Measurements from ENCODE around the gene NEDD4L.

NEDD4L gene

DNA sequence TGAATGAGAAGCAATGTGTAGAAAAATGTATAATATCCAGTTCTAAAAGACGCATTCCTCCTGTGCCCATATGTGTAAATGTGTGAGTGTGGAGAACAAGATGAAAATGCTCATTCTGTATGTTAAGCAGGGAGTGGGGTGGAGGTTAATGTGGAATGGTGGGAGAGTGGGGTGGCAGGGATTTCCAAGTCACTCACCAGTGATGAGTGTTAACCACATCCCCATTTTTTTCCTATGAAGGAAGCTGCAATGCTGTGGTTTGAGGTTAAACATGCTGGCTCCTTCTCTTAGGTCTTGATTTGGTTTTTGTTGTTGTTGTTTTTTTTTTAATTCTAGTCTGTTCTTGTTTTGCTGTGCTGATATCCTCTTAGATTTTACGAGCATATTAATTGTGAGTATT lies 169.4 kb downstream of the NEDD4L start:
- no peak for DNase-seq (ENCODE audit: low spot score)

DNA sequence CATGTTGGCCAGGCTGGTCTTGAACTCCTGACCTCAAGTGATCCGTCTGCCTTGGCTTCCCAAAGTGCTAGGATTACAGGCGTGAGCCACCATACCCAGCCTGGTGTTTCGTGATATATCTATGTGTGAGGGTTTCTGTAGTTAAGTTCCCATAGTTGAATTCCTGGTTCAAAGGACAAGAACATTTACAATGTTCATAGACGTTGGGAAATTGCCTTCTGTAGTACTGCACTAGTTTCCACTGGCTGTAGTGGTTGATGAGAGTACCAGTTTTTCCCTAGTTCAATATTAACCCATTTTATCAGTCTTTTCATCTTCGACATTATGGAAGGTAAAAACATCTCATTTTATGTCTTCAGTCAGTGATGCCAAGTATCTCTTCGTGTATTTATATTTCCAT lies 171.0 kb downstream of the NEDD4L start:
- no peak for DNase-seq (ENCODE audit: low spot score)

DNA sequence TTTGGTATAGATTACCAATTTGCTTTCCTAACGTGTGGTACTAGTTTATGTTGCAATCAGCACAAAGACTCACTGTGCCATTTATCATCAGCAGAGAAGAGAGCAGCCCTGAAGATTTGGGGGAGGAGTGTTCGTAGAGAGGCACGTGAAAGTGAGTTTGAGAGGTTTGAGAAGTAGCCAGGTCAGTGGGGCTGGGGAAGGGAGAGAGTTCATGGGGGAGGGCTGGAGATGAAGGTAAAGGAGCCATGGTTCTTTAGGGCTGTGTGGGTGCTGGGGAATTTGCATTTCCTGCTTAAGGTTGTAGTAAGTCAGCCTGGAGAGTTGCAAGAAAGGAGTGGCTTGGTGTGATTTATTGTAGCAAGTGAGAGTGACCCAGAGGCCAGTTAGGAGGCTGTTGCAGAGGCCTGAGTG lies 172.1 kb downstream of the NEDD4L start:
- DNase-seq (ENCODE audit: low spot score): no peak

DNA sequence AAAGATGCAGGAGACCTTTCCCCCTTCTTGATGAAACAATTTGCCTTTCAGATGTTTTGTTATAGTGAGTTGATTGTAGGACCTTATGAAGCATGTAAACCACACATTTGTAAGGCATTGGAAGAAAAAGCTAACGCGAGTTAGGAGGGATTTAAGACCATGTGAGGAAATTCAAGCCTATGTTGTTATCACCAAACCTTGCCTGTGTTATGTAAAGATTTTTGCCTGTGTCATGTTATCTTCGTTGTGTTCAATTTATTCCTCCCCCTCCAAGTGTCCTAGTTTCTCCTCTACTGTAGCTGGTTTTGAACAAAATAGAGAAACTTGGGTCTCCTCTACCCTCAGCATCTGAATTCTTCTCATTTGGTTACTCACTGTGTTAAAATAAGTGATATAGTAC lies 173.0 kb downstream of the NEDD4L start:
- no peak for DNase-seq (ENCODE audit: low spot score)

DNA sequence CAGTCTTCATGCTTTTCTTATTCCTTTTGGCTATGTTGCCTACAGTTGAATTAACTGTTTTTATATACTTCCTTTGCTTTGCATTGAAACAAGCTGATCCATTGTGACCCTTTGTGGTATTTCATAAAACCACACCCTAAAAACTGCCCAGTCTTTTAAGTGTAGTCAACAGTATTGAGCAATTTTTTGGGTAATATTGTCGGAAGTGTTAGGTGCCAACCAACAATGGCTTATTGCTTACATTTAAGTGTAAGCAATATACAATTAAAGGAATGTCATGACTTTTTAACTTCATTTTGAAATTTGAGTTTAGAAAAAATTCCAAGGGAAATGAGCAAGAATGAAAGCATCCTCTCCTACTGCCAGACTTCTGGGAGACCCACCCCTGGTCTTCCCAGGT lies 174.1 kb downstream of the NEDD4L start:
- no peak for DNase-seq (ENCODE audit: low spot score)

DNA sequence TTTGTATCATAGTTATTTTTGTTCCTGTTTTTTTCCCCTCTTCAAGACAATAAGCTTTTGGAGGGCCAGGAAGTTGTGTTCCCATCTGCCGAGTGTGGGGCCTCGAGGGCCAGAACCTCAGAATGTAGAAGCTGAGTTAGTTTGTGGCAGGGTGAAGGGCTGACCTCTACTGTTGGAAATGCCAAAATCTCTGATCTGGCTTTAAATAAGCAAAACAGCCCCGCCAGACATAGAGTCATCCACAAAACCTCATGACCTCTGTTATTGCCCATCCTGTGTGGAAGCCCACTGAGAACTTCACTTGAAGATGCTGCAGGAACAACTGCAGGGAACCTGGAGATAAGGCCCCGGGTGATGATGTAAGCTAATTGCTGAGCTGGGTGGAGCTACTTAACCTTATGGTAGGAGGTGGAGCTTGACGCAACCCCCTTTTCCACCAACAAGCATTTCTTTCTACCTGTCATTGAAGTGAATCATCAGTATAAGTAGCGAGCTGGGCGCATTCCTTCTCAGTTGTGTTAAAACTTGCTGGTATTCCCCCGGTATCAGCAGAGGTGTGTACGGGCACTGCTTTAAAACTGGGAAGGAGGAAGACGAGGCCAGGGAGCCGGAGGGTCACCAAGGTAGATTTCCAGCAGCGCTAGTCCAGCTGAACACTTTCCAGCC lies 177.2 kb downstream of the NEDD4L start:
- DNase-seq (ENCODE audit: low spot score): no peak

DNA sequence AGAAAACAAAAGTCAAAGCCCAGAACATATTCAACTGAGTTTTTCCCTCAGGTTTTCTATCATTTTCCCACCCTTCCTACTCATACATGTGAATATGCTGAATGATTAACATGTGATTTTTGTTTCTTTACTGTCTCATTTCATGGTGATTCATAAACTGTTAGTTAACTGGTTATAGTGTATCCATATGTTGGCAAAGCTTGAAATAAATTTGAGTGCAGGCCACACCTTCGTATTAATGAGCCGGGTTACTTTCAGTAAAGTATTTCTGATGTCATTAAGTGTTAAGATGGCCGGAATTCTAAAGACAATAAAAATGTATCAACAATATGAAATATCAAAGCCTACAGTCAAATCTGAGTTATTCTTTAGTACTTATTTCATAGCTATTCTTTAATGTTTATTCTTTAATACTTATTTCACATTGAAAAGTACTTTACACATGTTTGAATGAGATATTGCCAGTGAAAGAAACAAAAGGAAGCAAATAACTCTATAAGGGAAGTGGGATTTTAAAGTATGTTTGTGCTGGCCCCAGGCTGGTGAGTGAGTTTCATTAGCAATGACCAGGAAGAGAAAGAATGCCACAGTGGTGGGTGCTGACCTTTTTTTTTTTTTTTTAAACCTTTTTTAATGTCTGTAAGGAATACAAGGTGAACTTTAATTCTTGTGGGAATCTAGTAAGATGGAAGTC lies 178.6 kb downstream of the NEDD4L start:
- no peak for DNase-seq (ENCODE audit: low spot score)

DNA sequence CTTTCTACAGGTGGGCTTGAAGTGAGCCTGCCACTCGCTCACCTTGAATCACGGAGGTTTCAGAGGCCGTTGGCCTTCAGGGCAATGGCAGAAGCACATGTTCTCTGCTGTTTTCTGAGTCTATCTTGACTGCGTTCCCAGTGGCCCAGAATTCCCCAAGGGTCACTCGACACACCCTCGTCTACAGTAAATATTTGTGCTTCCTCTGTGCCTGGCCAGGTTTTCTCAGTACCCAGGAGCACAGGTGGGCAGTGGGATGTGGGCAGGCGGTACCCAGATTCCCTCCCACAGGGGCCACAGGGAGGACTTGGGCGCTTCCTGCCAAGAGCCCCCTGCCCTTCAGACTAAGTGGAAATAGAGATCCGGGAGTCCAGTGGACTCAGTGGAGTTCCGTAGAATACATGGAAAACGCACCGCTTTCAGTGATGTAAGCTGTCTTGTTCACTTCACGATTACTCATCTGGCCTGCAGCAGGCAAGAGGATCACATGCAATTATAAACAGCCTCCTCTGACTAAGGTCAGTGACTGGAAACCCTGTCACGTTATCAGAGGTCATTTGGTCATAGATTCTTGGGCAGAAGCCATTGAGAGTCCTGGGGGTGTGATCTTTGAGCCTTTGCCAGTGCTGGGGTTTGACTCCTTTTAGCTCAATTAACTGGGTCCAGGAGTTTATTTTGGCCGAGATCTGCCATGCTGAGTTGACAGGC lies 179.8 kb downstream of the NEDD4L start:
- no peak for DNase-seq (ENCODE audit: low spot score)

DNA sequence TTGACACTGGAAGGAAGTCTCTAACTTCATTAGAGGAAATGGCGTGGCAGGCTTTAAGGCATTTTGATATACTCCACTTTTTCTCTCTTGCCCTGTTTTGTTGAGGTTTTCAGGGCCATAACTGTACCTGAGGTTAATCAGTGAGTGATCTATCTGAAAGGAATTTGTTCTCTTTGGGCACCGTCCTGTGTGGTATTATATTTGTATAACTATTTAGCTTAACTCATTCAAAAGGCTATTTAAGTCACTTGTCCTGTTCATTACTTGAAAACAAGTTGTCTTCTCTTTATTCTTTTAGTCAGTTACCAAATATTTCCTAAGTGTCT lies 180.4 kb downstream of the NEDD4L start:
- DNase-seq (ENCODE audit: low spot score): no peak

DNA sequence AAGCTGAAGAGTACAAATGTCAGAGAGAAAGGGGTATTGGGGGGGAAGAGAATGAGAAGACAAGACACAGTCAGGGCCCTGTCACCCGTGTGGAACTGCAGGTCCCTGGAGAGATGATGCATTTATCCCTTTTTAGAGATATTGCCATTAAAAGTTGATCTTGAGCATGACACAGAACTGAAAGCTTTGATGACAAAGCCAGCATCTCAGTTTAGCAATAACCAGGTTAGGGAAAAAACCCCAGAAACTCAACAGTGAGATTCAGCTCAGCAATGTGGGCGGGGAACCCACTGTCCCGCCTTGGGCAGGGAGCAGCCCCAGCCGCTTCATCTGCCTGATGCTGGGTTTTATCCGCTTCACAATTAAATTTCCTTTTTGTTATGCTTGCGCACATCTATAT lies 181.1 kb downstream of the NEDD4L start:
- DNase-seq (ENCODE audit: low spot score): no peak

DNA sequence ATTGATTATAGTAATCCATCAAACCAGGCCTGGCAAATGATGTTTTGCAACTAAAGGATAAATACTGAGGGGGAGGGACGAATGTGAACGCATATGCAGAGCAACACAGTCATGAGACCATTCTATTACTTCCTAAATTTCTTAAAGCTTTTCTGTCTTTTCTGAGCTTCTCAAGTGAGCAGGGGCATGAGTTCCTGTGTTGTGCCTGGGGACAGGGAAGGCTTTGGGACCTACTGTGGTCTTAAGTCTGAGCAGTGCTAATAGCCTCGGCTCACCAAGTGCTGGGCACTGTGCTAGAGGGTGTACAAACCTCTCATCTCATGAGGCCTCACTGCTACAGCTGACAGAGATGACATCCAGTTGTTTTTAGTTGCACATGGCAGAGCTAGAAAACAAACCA lies 182.4 kb downstream of the NEDD4L start:
- no peak for DNase-seq (ENCODE audit: low spot score)

DNA sequence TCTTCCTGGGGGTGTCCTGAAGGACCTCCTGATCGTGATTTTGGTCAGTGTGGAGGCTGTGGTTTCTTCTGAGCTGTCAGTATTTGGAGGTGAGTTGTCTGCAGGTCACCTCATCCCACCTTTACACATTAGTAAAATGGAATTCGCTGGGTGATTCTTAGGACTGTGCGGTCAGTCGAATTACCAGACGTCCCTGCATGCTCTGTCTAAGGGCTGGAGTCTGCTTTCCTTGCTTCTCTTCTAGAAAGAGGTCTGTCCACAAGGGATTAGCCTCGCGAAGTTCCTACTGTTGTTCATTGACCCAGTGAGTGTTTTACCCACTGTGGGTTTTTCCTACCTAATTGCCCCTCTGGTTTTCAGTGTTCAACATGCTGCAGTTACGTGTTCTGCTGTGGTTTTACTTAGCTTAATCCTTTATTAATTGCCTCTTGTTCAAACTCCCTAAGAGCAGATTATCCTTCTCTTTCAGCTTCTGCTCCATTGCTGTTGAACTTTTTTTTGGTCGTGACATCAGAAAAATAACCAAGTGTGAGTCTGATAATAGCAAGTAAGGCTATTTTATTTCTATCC lies 183.4 kb downstream of the NEDD4L start:
- DNase-seq (ENCODE audit: low spot score): no peak

DNA sequence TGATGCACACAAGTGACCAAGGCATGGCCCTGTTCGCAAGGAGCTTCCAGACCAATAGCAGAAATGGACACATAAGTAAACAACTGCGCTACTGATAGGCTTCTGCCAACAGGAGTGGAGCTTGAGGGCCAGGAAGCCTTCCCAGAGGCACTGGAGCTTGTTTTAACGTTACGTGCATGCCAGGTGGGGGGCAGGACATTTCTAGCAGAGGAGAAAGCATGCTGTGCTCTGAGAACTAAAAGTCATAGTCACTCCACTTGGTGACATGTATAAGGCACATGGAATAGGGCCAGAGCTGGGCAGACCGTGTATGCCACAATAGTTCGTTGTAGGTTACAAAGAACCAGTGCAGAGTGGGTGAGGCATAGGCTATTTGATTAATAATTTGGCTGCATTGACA lies 184.2 kb downstream of the NEDD4L start:
- no peak for DNase-seq (ENCODE audit: low spot score)

DNA sequence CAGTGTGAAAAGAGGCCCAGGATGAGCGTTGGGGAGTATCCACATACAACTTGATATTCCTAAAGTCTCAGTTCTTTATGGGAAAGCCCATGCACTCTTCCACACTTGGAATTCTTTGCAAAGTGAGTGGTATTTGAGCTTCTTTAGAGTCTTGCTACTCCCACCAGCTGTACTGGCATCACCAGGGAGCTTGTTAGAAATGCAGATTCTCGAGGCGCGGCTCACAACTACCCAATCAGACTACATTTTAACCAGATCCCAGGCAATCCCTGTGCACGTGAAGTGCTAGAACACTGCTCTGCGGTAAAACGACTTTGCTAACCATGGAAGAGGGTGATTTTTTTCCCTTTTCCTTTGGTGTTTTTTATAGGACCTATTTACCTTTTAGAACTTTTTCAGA lies 184.7 kb downstream of the NEDD4L start:
- DNase-seq (ENCODE audit: low spot score): no peak

DNA sequence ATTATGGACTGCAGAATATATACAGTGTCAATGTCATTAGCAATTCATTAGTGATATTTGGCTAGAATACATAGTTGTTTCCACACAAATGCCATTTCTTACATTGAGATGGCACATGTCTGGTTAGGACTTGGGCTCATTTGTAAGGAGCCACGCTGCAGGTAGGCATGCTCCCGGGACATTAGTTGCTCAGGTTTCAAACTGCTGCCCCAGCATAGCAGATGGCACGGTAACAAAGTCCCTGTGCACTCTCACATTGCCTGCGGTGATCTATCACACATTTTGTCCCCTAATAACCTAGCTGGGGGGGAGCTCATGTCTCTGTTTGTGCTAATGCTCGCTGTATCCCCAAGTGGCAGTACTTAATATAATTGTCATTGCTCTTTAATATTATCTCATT lies 185.1 kb downstream of the NEDD4L start:
- DNase-seq (ENCODE audit: low spot score): no peak

DNA sequence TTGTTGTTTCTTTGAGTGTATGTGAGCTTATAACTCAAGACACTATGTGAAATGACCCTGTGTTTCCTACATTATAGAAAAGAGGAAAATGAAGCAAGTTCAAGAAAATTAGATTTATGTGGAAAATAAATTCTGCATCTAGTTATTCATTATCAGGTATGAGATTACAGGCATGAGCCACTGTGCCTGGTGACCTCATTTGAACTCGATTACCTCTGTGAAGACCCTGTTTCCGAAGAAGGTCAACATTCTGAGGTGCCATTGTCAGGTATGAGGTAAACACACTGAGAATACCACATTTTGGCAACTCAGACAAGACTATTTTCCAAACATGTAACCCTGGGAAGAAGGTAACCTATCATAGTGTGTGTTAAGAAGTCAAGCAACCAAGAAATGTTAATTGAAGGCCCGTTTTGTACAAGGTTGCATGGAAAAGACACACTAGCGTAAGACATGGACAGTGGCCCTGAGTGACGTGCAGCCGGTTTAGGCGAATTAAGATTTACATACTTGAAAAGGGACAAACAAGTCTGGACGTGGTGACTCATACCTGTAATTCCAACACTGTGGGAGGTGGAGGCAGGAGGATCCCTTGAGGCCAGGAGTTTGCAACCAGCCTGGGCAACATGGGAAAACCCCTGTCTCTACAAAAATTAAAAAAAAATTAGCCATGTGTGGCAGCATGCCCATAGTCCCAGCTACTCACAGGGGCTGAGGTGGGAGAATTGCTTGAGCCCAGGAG lies 186.6 kb downstream of the NEDD4L start:
- DNase-seq (ENCODE audit: low spot score): no peak

DNA sequence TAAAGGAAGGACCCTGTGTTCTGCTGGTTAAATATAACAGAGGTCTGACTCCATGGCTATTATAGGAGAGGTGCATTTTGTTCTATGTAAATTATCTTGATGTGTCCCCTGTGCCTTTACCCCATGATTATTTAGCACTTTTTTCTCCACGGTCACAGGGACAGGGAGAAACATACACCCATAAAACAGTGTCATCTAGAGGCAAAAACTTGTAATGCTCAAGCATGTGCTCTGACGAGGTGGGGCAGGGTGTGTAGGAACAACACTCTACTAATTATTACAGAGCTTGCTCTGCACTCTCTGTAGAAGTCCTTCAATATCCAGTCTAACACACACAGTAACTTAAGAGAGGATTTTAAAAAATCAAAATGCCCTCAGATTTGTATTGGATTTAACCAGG lies 187.9 kb downstream of the NEDD4L start:
- DNase-seq (ENCODE audit: low spot score): no peak

DNA sequence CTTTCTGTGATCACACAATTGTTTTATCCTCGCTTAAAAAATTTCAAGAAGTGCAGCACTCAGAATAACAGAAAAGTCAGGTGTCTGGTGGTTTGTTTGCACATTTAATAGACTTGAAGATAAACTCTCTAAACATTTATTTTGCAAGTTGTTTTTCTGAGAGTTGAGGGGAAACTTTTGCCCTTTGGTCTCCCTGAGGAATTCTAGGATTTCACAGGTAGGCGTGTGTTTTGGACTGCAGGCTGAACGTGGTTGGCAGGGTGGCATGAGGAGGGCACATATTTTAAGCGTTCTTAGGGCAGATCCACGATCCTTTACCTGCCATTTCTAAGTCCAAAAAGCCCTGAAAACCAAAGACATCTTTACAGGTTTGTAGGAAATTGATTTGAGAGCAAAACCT lies 188.6 kb downstream of the NEDD4L start:
- DNase-seq (ENCODE audit: low spot score): no peak

DNA sequence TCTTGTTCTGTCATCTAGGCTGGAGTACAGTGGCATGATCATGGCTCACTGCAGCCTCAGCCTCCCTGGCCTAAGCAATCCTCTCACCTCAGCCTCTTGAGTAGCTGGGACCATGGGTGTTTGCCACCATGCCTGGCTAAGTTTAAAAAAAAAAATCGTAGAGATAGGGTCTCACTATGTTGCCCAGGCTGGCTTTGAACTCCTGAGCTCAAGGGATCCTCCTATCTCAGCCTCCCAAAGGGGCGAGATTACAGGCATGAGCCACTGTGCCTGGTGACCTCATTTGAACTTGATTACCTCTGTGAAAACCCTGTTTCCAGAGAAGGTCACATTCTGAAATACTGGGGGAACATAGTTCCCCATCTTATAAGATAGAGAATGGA lies 190.3 kb downstream of the NEDD4L start:
- DNase-seq (ENCODE audit: low spot score): no peak

DNA sequence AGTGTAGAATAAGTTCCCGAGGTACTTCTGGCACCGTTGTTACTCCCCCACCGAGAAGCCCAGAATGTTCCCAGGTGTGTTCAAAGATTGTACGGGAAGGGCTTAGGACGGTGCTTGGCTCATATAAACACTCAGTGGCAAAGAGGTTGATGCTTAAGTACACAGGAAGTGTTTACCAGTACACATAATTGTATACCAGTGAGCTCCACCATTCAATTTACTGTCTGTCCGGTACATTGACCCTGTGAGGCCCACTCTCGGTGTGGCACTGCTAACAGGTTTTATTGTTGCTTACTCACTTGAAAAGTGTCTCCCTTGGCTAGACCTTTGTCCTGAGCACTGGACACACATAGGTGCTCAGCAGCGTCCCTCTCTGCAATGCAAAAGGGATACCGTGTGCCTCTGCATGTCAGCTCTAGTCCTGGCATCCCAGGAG lies 191.0 kb downstream of the NEDD4L start:
- no peak for DNase-seq (ENCODE audit: low spot score)

DNA sequence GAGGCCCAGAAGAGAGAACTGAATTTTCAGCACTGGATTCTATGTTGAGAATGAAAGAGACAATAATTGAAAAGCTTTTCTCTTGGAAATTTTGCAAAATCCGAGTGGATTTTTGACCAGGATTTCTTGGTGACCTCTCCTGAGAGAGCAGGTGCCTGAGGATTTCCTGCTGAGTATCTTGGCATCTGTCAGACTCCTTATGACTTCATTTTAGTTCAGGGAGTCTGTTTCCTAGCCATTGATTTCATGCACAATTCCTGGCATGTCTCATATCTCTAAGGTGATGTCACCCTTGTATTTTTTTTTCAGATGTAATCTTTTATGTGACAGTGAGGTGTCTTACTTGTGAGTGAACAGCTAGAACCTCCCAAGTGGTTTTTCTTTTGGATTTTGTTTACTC lies 195.9 kb downstream of the NEDD4L start:
- DNase-seq (ENCODE audit: low spot score): no peak

DNA sequence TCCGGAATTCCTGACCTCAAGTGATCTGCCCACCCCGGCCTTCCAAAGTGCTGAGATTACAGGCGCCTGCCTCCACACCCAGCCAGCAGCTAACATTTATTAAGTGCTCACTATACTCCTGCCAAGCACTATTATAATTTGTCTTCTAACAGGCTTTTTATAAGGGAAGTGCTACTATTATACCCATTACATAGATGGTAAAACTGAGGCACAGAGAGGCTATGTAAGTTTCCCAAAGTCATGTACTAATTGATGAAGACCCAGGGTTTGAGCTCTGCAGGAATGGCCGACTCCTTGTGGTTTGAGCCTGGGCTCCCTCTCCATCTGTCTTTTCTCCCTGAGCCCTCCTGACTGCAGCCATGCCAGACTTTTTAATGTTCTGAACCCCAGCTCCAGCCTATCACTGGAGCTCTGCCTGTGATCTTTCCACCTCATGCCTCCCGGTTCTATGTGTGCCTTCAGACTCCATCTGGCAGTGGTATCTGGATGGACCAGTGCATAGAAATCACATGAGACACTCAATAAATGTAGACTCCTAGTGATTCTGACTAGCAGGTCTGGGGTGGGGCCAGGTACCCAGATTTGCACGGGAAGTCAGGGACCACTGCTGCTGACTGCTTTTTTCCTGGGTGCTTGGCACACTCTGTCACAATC lies 197.1 kb downstream of the NEDD4L start:
- DNase-seq (ENCODE audit: low spot score): no peak
